ENCODE measurements around the gene CCDC9. TPM values are rescaled to one million over a fixed set of nuclear protein-coding genes. Genes with fewer than 3 reads are reported as not detected.
"Not testable (repeated sequence)": the region's sequence is repeated elsewhere in the genome, so short reads cannot be mapped to it uniquely, and the experiment has no call there.

Gene CCDC9
- polyA plus RNA-seq, 12 donors: 15.4 to 29.5 (median 19.2) TPM; not detected in 1

DNA sequence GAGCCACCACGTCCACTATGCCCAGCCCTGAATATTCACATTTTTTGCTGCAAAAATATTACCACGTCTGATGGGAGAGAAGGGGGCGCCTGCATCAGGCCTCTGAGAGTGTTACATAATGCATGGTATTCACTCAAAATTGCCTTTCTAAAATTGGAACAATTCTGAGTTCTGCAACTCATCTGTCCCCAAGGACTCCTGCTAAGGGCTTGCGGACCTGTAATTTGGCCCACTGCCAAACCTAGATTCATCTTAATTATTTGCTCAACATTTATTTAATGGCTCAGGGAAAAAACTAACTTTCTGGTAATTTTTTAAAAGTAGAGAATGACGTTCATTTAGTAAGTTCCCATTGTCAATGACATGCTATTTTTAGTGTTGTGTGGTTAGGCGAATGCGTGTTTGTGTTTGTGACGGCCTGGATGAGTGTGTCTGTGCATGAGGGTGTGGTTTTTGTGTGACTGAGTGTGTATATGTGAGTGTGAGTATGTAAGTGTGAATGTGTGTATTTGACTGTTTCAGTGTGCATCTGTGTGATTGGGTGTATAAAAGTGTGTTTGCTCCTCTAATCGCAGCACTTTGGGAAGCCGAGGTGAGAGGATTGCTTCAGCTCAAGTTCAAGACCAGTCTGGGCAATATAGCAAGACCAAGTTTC, 27.2 kb downstream of the CCDC9 start:
- DNase-seq: no peak

DNA sequence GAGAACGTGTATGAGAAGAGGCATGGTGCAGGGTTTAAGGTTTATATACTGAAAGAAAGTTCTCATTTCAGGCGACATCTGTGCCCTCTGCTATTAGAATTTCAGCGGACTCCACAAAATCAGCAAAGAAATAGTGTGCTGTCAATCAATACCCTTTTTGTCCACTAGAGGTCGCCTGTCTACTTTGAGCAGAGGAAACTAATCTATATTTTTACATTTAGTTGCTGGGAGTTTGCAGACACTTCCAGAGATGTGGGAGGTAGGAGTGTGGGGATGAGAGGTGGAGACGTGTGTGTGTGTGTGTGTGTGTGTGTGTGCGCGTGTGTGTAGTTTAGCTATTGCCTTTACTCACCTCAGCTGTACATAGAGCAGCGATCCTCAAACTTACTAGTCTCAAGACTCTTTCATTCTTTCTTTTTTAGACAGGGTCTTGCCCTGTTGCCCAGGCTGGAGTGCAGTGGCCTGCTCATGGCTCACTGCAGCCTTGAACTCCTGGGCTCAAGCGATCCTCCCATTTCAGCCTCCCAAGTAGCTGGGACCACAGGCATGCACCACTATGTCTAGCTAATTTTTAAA, 28.1 kb downstream of the CCDC9 start:
- peak; percentile 76 for DNase-seq

DNA sequence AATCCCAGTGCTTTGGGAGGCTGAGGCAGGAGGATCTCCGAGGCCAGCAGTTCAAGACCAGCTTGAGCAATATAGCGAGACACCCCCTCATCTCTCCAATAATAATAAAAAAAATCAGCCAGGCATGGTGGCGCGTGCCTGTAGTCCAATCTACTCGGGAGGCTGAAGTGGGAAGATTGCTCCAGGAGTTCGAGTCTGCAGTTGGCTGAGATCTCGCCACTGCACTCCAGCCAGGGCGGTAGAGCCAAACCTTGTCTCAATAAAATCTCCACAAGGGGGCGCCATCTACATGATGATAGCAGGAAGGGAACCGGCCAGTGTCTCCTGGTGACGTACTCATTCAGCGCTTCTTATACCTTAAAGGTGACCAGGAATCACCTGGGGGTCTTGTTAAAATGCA, 39.7 kb downstream of the CCDC9 start:
- DNase-seq: peak; percentile 66

DNA sequence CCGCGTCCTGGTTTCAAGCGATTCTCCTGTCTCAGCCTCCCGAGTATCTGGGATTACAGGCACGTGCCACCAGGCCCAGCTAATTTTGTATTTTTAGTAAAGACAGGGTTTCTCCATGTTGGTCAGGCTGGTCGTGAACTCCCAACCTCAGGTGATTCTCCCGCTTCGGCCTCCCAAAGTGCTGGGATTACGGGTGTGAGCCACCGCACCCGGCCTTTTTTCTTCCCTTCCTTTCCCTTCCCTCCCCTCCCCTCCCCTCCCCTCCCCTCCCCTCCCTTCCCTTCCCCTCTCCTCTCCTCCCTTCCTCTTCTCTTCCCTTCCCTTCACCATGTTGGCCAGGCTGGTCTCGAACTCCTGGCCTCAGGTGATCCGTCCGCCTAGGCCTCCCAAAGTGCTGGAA, 44.5 kb downstream of the CCDC9 start:
- DNase-seq: not testable (repeated sequence)

DNA sequence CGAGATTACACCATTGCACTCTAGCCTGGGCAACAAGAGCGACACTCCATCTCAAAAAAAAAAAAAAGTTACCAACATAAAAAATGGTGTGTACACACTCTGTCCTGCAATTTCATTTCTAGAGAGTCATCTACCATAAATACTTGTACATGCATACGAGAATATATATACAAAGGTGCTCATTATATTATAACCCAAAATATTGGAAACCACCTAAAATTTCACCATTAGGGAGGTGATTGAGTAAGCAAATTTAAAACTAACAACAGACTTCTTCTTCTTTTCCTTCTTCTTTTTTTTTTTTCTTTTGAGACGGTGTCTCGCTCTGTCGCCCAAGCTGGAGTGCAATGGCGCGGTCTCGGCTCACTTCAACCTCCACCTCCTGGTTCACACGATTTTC, 45.9 kb downstream of the CCDC9 start:
- DNase-seq: no peak

DNA sequence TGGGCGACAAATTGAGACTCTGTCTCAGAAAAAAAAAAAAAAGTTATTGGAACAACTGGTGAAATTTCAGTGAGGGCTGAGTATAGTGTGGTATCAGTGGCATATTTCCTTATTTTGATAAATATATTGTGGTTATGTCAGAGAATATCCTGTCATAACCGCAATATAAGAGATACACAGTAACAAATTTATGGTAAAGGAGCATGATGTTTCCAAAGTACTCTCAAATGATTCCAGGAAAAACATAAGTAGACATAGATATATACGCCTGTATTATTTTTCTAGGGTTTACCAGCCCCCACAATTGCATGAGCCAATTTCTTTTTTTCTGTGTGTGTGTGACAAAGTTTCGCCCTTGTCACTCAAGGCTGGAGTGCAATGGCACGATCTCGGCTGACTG, 47.6 kb downstream of the CCDC9 start:
- DNase-seq: no peak

DNA sequence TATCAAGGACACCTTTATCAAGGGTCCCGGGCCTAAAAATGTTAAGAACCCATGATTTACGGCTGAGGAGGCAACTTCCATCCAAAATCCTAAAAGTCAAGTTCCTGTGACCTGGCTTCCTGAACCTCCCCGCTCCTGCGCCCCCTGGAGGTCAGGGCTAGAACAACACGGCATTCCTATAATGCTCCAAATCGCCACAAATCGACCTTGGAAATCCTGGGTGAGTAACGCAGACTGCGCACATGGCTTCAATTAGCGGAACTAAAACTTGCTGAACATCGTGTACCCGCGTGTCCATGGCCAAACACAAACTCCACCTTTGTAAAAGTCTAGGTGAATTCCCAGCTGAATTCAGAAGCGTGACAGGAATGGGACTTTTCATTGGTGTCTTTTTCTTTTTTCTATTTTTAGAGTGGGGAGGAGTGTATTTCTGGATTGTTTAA, 49.0 kb downstream of the CCDC9 start:
- peak; percentile 34 for DNase-seq

DNA sequence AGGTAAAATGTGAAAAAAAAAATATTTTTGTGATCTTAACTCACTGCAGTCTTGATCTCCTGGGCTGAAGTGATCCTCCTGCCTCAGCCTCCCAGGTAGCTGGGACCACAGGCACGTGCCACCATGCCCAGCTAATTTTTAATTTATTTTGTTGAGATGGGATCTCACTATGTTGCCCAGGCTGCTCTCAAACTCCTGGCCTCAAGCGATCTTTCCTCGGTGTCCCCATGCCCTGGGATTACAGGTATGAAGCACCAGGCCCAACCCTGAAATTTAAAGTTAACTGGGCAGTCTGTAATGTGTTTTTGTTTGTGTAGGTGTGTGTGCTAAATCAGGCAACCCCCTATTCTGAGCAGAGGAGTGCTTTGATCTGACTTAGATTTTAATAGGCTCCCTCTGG, 50.0 kb downstream of the CCDC9 start:
- DNase-seq: no peak

DNA sequence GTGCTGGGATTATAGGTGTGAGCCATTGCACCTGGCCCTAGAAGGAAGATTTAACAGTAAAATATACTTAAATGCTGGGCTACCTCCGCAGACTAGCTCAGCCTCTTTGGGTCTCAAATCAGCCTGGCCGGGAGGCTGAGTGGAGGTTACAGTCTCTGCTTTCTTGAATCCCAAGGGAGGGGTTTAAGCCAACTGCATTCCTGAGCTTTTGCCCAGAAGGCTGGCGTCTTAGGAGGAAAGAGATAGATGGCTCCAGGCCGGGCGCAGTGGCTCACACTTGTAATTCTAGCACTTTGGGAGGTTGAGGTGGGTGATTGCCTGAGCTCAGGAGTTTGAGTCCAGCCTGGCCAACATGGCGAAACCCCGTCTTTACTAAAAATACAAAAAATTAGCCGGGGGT, 52.7 kb downstream of the CCDC9 start:
- DNase-seq: no peak

DNA sequence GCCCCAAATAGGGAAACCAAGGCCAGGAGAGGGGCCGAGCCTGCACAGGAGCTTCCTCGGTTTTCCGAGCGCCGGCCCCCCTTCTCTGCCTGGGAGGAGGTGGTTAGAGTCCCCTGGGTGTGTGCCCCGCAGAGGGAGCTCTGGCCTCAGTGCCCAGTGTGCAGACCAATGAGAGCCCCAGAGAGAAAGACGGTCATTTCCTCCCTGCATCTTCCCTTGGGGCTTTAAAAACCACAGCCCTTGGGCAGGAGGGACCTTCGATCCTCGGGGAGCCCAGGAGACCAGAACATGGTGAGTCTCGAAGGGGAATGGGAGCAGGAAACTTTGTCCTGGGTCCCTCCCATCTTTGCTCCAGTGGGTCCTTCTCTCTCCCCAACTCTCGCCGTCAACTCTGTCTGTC, 53.3 kb downstream of the CCDC9 start, which contains the start of gene C5AR1:
Gene C5AR1, plus strand, starts transcription at position 254 of the 400 bp plus-strand sequence. Its CDS starts 35 bp downstream, at position 289.
- DNase-seq: no peak

DNA sequence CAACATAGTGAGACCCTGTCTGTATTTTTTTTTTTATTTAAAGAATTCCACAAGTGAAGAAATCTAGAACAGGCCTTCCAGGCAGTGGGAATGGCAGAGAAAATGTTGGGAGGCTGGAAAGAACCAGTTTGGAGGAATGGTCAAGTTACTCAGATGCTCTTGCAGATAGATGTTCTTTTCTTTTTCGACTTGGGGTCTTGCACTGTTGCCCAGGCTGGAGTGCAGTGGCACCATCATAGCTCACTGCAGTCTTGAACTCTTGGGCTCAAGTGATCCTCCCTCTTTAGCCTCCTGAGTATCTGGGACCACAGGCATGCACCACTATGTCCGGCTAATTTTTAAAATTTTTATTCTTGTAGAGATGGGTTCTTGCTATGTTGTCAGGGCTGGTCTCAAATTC, 54.0 kb downstream of the CCDC9 start:
- no peak for DNase-seq

DNA sequence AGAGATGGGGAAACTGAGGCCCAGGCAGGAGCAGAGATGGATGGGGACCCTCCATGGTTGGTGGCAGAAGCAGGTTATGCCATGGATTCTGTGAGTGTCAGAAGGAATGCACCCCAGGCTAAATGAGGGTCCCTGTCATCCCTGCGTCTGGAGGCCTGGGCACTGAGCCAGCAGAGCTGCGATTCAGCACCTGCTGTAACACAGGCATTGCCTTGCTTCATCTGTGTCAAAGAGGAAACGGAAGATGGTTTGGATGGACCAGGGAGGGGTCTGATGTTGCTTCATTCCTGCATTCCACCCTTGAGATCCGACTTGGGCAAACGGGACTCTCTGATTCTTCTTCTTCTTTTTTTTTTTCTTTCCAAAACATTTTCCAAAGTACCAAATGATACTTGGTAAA, 54.5 kb downstream of the CCDC9 start:
- DNase-seq: no peak

DNA sequence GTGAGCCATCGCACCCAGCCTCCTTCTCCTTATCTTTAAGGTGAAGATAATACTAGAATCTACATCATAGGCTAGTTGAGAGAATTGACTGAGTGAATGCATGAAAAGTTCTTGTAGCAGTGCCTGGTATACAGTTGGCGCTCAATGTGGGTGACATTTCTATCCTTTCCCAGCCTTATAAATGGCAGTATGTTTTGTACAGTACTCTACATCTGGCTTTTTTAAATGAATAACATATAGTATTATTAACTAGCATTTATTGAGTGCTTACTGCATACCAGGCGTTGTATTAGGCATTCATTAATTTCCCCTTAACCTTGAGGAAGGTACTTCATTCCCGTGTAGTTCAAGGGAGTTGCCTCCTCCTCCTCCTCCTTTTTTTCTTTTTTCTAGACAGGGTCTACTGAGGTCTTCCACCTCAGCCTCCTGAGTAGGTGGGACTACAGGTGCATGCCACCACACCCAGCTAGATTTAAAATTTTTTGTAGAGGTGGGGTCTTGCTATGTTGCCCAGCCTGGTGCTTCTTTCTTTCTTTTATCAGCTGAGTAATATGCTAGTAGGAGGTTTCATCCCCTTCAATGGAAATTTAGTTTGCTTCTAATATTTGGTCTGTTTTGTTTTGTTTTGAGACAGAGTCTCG, 56.2 kb downstream of the CCDC9 start:
- no peak for DNase-seq

DNA sequence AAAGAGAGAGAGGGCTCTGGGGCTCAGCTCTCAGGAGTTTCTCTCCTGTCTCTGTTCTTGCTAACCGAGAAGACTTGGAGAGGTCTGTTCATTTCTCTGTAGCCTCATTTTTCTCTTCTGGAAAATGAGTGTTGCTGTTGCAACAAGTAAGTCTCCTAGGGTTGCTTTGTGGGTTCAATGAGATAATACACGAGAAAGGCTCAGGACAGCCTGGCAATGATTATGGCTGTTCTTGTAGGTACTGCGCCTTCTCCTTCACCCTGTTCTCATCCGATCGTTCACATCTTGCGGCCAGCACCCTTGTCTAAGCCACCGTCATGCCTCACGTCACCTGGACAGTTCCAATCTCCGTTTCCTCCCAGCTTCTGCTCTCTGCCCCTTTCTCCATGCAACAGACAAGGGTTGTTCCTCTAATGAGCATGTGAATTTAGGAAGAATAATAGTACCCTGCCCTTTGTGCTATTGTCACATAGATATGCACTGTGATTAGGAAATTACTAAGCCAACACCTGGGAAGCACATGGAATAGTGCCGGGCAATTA, 57.5 kb downstream of the CCDC9 start:
- no peak for DNase-seq

DNA sequence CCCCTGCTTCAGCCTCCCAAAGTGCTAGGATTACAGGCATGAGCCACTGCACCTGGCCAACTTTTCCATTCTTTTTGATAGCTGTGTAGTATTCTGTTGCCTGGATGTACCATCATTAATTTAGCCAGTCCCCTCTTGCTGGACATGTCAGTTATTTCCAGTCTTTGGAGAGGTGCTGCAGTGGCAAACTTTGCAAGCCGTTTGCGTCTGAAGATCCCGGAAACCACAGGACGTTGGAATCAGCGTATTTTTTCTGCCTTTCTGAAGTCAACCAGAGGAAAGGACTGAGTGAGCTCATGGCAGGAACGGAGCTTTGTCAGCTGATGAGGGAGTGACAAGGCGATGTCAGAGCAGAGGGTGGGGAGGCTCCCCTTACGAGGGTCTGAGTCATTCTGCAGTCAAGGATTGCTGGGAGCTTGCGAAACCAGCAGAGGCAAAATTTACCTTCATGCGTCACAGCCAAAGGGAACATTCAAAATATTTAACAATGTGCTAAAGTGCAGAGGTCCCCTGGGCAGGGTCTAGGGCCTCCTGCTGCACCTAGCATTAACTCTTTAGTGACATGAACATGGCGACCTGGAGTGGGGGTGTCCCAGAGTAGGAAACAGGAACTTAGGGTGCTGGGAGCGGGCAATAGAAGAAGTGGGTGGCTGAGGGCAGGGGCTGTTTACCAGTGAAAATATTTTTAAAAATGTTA, 58.9 kb downstream of the CCDC9 start:
- DNase-seq: no peak

DNA sequence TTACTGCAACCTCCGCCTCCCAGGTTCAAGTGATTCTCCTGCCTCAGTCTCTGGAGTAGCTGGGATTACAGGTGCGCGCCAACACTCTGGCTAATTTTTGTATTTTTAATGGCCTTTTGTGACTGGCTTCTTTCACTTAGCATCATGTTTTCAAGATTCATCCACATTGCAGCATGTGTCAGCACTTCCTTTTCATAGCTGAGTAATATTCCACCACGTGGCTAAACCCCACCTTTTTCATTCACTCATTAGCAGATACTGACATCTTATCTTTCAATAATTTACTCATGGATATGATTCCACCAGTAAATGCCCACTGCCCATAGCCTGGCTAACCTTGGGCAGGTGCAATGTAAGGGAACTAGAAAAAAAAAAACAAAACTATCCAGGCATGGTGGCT, 60.2 kb downstream of the CCDC9 start:
- no peak for DNase-seq

DNA sequence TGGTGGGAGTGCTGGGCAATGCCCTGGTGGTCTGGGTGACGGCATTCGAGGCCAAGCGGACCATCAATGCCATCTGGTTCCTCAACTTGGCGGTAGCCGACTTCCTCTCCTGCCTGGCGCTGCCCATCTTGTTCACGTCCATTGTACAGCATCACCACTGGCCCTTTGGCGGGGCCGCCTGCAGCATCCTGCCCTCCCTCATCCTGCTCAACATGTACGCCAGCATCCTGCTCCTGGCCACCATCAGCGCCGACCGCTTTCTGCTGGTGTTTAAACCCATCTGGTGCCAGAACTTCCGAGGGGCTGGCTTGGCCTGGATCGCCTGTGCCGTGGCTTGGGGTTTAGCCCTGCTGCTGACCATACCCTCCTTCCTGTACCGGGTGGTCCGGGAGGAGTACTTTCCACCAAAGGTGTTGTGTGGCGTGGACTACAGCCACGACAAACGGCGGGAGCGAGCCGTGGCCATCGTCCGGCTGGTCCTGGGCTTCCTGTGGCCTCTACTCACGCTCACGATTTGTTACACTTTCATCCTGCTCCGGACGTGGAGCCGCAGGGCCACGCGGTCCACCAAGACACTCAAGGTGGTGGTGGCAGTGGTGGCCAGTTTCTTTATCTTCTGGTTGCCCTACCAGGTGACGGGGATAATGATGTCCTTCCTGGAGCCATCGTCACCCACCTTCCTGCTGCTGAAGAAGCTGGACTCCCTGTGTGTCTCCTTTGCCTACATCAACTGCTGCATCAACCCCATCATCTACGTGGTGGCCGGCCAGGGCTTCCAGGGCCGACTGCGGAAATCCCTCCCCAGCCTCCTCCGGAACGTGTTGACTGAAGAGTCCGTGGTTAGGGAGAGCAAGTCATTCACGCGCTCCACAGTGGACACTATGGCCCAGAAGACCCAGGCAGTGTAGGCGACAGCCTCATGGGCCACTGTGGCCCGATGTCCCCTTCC, 63.9 kb downstream of the CCDC9 start:
- no peak for DNase-seq
